Stimulated activated CD4-positive, alpha-beta T cell treated with anti-CD3 and anti-CD28 coated beads, Interleukin-1b, Interleukin-23, amount 100 ng/mL, for 1 hour (primary cell): ENCODE measurements around the gene THUMPD3.

Source experiments
- DNase-seq, 2 donors: peaks; one replicate each; pipeline ENCODE4 v3.0.0-alpha.2; 2020; ENCODE audit warnings: low read depth in 2 of 2

Gene THUMPD3

GRCh38 chr3:9420850-9421549 lies 58.1 kb downstream of the THUMPD3 start:
- DNase-seq, result no peak

- DNase-seq, result no peak
These were observed 60.0 kb downstream of the THUMPD3 start for GRCh38 chr3:9422712-9423424.

GRCh38 chr3:9428411-9428810 lies 65.6 kb downstream of the THUMPD3 start:
- DNase-seq, result no peak

GRCh38 chr3:9430733-9431132 lies 67.9 kb downstream of the THUMPD3 start:
- DNase-seq, result no peak

GRCh38 chr3:9433627-9434521 lies 71.0 kb downstream of the THUMPD3 start:
- DNase-seq, result no peak

- DNase-seq, result no peak
These were observed 72.5 kb downstream of the THUMPD3 start for GRCh38 chr3:9435316-9435715.
